Esophagus mucosa (tissue), 1 donor: ENCODE results near the gene HS3ST3B1. TPM values are rescaled to one million over a fixed set of nuclear protein-coding genes. Genes with fewer than 3 reads are reported as not detected.

Experiments used
- ATAC-seq: fragments of 200-7000 bp; cut with Tn5 transposase; one replicate; pipeline ENCODE4 v1.9.1; 2020
- total RNA-seq: library from RNA; stranded (reverse); gene quantifications from one replicate; pipeline ENCODE4 v1.2.4, GENCODE V29; 2023
- donor health status: DM: yes; HTN: yes; CAD: no.

Gene HS3ST3B1
- total RNA-seq, 1 donor from 2014 or later: 2.5 TPM

DNA sequence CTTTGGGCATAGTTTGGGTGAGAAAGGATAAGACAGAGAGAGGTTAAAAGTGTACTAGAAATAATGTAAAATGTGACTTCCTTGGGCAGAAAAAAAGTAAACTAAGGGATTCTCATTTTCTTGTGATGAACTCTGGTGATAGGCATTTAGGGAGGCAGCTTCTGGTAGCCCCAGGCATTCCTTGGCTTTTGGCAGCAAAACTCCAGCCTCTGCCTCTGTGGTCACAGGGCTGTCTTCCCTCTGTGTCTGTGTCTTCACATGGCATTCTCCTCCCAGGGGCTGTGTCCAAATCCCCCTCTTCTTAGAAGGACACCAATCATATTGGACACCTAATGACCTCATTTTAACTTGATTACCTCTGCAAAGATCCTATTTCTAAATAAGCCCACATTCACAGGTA is 54.7 kb downstream of the HS3ST3B1 start:
- no peak for ATAC-seq

GRCh38 chr17:14359163-14360020 is 58.5 kb downstream of the HS3ST3B1 start:
- peak; percentile 62 for ATAC-seq

- no peak for ATAC-seq
Measured at GRCh38 chr17:14360856-14361255, 60.0 kb downstream of the HS3ST3B1 start.

DNA sequence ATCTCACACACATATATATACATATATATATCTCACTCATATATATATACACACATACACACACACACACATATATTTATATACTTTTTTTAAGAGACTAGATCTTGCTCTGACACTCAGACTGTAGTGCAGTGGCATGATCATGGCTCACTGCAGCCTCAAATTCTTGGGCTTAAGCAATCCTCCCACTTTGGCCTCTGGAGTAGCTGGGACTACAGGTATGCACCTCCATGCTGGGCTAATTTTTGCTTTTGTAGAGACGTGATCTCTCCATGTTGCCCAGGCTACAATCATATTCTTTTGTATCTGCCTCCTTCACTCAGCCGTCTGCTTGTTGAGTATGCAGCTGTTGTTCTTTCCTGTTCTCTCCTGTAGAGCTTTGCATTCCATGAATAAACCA is 60.6 kb downstream of the HS3ST3B1 start:
- ATAC-seq: no peak

- ATAC-seq: no peak
Measured at GRCh38 chr17:14361945-14362508, 61.1 kb downstream of the HS3ST3B1 start.

- ATAC-seq: no peak
Measured at GRCh38 chr17:14366199-14366598, 65.3 kb downstream of the HS3ST3B1 start.

DNA sequence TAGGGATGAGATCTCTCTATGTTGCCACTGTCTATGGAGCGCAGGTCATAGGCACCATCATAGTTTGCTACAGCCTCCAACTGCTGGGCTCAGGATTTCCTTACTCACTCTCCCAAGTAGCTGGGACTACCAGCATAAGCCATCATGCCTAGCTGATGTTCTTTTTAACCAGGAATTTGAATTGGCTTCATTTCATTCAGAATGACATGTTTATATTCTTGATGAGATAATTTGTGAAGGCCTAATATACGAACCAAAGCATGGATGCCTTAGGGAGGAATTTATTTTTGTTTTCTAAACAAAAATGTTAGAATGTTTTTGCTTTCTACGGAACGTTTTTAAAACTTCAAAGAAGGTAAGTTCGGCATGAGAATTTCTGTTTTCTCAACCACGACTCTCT is 71.6 kb downstream of the HS3ST3B1 start:
- no peak for ATAC-seq

DNA sequence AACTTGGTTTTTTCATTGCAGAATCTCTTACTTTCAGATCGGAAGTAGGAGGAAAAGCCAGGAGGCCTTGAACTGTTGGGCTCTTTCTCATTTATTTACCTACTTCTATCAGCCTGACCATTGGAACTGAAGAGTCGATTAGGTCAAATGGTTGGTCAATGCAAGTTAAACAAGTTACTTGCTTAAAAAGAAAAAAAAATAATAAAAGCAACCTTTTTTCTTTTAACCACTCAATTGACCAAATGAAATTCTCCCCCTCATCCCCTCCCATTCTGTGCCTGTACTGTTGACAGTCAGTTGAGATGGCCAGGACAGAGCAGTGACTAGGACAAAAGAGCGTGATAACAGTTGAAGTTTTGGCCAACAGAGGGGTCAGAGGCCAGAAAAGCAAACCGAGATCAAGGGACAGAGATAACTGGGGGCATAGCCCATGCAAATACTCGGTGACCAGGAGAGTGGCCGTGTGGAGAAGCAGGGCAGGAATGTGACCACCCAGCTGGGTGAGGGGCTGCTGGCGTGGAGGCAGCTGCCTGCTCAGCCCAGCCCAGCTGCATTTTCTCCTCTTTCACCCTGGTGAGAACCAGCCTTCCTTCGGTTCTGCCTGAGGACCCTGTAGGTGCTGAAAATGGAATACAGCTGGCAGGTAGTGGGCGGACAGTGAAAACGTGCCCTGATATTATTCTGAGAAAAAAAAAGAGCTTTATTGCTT is 72.2 kb downstream of the HS3ST3B1 start:
- ATAC-seq: no peak

DNA sequence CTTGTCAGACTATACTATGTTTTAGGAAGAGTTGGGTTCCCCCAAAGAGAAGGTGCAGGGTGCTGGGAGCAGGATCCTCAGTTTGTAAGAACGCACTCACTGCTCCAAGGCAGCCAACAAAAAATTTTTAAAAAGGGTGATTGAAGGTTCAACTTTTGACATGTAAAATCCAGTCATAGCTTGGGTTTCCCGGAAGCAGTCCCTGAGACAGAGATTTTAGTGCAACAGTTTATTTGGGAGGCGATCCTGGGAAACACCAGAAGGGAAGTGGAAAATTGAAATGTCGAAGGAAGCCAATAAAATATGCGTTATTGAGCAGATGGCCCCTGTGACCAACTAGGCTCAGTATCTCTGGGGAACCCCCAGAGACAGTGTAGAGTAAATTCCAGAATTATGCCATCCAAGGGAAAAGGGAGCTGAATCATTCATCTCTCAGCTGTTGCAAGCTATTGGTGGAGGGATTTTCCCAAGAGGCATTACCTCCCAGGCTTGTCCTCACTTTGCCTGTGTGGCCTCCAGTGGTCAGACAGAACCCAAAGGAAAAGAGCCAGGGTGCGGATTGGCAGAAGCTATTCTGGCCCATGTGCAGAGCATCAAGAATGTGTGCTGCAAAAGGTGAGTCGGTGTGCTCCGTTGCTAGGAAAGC is 72.9 kb downstream of the HS3ST3B1 start:
- no peak for ATAC-seq

- ATAC-seq: no peak
Measured at GRCh38 chr17:14374268-14374667, 73.4 kb downstream of the HS3ST3B1 start.

DNA sequence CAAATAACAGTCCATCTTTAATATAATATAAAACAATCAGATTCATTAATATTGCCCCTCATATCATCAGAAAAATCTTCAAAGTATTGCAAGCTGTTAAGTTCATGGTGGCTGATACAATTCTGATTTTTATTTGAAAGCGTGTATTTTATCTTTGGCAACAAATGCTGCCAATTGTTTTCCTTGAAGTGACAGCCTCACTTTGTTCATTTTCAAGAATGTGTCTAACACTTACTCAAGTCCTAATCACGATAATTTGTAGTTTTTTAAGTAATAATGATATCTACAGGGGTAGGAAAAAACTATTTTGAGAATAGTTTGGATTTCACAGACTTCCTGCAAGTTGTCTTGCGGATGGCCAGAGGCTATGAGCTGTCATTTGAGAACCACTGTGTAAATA is 75.8 kb downstream of the HS3ST3B1 start:
- ATAC-seq: no peak

DNA sequence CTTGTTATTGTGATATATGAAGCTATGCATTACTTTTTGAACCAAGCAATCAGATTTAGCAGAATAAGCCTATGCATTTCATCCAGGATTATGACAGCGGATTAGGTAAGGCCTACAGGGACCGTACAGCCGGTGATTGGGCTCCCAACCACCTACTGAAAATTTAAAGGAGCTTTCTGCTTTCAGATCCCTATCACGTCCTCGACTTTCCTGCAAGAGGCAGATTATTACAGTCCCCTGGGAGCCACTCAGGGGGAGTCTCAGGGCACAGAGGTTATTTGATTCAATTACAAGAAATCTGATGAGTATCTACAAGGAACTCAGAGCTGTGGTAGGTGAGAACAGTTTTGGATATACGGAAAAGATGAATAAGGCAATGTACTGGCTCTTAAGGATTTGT is 80.7 kb downstream of the HS3ST3B1 start:
- no peak for ATAC-seq

- no peak for ATAC-seq
Measured at GRCh38 chr17:14387036-14387435, 86.2 kb downstream of the HS3ST3B1 start.

DNA sequence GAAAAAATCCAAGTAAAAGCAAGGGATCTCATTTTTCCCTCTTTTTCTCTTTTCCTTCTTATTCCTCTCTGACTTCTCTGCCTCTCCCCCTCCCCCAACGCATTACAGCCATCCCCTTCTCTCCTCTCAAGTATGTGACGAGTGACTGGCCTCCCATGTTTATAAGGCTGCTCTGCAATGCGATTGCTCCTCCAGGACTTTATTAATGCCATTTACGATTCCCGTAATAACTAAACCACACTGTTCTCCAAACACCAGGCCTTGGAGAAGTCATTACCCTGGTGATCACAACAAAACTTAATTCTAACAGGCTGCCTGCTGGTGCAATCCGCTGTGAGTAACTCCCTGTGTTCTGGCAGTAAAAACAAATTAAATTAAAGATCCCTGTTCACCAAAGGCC is 88.8 kb downstream of the HS3ST3B1 start:
- ATAC-seq: no peak

DNA sequence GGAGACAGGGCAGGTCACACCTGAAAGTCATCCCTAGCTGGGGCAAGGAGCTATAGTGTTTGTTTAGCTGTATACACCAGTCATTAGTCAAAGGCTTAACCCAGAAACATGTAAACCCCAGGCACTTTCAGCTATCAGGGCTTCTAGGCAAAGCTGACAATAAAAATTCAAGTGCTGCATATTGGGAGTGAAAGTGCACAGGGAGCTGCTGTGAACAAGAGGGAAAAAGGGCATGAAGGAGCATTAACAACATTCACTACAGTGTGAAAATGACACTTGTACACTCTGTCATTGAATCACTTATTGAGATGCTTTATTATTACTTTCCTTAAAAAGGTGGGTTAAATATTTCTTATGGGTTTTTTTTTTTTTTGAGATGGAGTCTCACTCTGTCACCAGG is 92.8 kb downstream of the HS3ST3B1 start:
- ATAC-seq: no peak

DNA sequence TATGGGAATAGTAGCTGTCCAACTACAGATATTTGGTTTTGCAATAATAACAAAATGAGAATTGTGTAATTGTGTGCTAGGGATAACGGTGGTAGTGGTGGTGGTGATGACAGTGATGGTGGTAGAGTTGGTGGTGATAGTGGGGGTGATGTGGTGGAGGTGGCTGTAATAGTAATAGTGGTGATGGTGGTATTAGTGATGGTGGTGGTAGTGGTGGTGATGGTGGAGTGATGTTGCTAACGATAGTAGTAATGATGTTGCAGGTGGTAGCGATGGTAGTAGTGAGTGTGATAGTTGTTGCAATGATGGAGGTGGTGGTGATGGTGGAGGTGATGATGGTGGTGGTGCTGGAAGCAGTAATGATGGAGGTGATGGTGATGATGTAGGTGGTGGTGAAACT is 94.4 kb downstream of the HS3ST3B1 start:
- no peak for ATAC-seq

- ATAC-seq: no peak
Measured at GRCh38 chr17:14396547-14396946, 95.7 kb downstream of the HS3ST3B1 start.

DNA sequence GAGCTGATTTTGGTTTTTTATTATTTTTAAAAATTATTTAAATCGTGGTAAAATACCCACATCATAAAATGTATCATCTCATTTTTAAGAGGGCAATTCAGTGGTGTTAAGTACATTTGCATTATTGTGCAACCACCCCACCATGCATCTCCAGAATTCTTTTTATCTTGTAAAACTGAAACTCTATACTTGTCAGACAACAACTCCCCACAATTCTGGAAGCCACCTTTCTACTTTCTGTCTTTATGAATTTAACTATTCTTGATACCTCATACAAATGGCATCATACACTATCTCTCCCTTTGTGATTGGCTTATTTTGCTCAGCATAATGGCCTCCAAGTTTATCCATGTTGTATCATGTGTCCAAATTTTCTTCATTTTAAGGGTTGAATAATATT is 97.9 kb downstream of the HS3ST3B1 start:
- no peak for ATAC-seq

Other genes starting within 250 kb of the HS3ST3B1 start
- 19.0 TPM for gene COX10, start 231.6 kb upstream of the HS3ST3B1 start, total RNA-seq
- gene CDRT15, start 64.2 kb upstream of the HS3ST3B1 start, total RNA-seq: not detected